Uterus (tissue), 4 donors: ENCODE results near the gene GMDS. TPM values are rescaled to one million over a fixed set of nuclear protein-coding genes. Genes with fewer than 3 reads are reported as not detected.

Experiments used
- DNase-seq, 2 donors: peaks; one replicate each; pipeline ENCODE4 v3.0.0-alpha.2; 2019 to 2020
- H3K27ac ChIP-seq, 2 donors: fragments of 200-600 bp; sonication (generic); 1 replicate in 1 of 2; 2 replicates in 1 of 2; pipeline ENCODE4 v1.5.1; 2016 to 2018
- H3K27me3 ChIP-seq, 2 donors: fragments of 200-600 bp; sonication (generic); one replicate each; pipeline ENCODE4 v1.5.1; 2018 to 2019; ENCODE audit warnings: control low read depth in 1 of 2
- H3K36me3 ChIP-seq, 2 donors: fragments of 200-600 bp; sonication (generic); one replicate each; pipeline ENCODE4 v1.5.1; 2019; ENCODE audit warnings: control low read depth in 1 of 2
- H3K4me1 ChIP-seq, 2 donors: fragments of 200-600 bp; sonication (generic); one replicate each; pipeline ENCODE4 v1.5.1; 2018 to 2019; ENCODE audit warnings: control low read depth in 1 of 2
- H3K4me3 ChIP-seq, 2 donors: fragments of 200-600 bp; sonication (generic); 1 replicate in 1 of 2; 2 replicates in 1 of 2; pipeline ENCODE4 v1.5.1; 2018 to 2019; ENCODE audit warnings: mild to moderate bottlenecking in 1 of 2
- H3K9me3 ChIP-seq, 2 donors: fragments of 200-600 bp; sonication (generic); one replicate each; pipeline ENCODE4 v1.5.1; 2019; ENCODE audit warnings: control low read depth in 1 of 2
- POLR2A ChIP-seq, 2 donors: fragments of 450-650 bp; IDR thresholded peaks; one replicate each; pipeline ENCODE4 v1.6.1; 2016; ENCODE audit warnings: antibody characterized with exemption in 2 of 2, mild to moderate bottlenecking in 1 of 2, moderate library complexity in 1 of 2
- intact Hi-C: fragments of 100-400 bp; cut with DNase I; formaldehyde crosslinking; loops from one replicate; pipeline ENCODE4 v1.15.1; 2023; ENCODE audit warnings: low total_unique reads
- total RNA-seq, 4 donors: library from RNA; depleted of rRNA in 3 of 4; stranded (reverse); fragments of >200 nt in 3 of 4; gene quantifications; one replicate each; pipeline versions ENCODE4 v1.1.0 to v1.2.4, GENCODE V29; 2014 to 2023
- TF ChIP-seq, protein P1 (sequence below), 4 experiments: fragments of 200-600 bp in 2 of 4; fragments of 450-650 bp in 2 of 4; sonication (generic) in 2 of 4; IDR thresholded peaks; one replicate each; pipeline ENCODE4 v1.5.1; 2016 to 2019; ENCODE audit warnings: antibody characterized with exemption in 4 of 4, mild to moderate bottlenecking in 2 of 4, moderate library complexity in 1 of 4
- donor health status: DM: yes; HTN: yes; CAD: no.

The GMDS gene
- total RNA-seq, 4 donors from 2014 or later, result 5.3 to 17.4 (median 12.9) TPM

GRCh38 chr6:2081155-2082138 lies 164.0 kb downstream of the GMDS start:
- intact Hi-C loops, result no loop called here
- no peak for TF ChIP-seq POLR2A (IDR thresholded peaks at IDR 0.05)
- TF ChIP-seq, protein P1, sequence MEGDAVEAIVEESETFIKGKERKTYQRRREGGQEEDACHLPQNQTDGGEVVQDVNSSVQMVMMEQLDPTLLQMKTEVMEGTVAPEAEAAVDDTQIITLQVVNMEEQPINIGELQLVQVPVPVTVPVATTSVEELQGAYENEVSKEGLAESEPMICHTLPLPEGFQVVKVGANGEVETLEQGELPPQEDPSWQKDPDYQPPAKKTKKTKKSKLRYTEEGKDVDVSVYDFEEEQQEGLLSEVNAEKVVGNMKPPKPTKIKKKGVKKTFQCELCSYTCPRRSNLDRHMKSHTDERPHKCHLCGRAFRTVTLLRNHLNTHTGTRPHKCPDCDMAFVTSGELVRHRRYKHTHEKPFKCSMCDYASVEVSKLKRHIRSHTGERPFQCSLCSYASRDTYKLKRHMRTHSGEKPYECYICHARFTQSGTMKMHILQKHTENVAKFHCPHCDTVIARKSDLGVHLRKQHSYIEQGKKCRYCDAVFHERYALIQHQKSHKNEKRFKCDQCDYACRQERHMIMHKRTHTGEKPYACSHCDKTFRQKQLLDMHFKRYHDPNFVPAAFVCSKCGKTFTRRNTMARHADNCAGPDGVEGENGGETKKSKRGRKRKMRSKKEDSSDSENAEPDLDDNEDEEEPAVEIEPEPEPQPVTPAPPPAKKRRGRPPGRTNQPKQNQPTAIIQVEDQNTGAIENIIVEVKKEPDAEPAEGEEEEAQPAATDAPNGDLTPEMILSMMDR (IDR thresholded peaks at IDR 0.05), result no peak
- no peaks in the 10 kb centered on the region for H3K27me3 ChIP-seq
- DNase-seq, result no peak
- no peaks in the 10 kb centered on the region for H3K36me3 ChIP-seq
- H3K9me3 ChIP-seq, result no peaks in the 10 kb centered on the region
- no peak overlapping the region for H3K27ac ChIP-seq
- no peak overlapping the region for H3K4me3 ChIP-seq
- no peaks in the 10 kb centered on the region for H3K4me1 ChIP-seq

DNA sequence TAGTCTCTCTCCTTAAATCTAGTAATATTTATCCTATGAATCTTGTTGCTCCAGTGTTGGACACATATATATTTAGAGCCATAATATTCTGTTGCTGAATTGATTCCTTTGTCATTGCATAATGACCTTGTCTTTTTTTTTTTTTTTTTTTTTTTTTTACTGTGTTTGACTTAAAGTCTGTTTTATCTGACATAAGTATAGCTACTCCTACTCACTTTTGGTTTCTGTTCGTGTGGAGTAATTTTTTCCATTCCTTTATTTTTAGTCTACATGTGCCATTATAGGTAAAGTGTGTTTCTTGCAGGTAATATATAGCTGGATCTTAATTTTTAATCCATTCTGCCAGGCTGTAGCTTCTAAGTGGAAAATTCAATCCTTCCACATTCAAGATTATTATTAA lies 166.5 kb downstream of the GMDS start:
- no peaks in the 10 kb centered on the region for H3K4me1 ChIP-seq
- no peak for TF ChIP-seq POLR2A (IDR thresholded peaks at IDR 0.05)
- TF ChIP-seq, protein P1 (IDR thresholded peaks at IDR 0.05), result no peak
- no peak overlapping the region for H3K4me3 ChIP-seq
- no peak for DNase-seq
- no peaks in the 10 kb centered on the region for H3K27me3 ChIP-seq
- H3K36me3 ChIP-seq, result no peaks in the 10 kb centered on the region
- no peak overlapping the region for H3K27ac ChIP-seq
- no peaks in the 10 kb centered on the region for H3K9me3 ChIP-seq
- intact Hi-C loops, result no loop called here

DNA sequence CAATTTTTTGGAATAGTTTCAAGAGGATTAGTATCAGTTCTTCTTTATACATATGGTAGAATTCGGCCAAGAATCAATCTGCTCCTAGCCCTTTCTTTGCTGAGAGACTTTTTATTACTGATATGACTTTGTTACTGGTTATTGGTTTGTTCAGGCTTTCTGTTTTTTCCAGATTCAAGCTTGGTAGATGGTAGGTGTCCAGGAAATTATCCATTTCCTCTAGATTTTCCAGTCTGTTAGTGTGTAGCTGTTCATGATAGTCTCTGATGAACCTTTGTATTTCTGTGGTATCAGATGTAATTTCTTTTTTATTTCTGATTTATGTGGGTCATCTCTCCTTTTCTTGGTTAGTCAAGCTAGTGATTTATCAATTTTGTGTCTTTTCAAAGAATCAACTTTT lies 167.6 kb downstream of the GMDS start:
- TF ChIP-seq, protein P1 (IDR thresholded peaks at IDR 0.05), result no peak
- no peak for TF ChIP-seq POLR2A (IDR thresholded peaks at IDR 0.05)
- H3K4me3 ChIP-seq, result no peak overlapping the region
- no peaks in the 10 kb centered on the region for H3K27me3 ChIP-seq
- no peaks in the 10 kb centered on the region for H3K9me3 ChIP-seq
- no peak overlapping the region for H3K27ac ChIP-seq
- H3K4me1 ChIP-seq, result no peaks in the 10 kb centered on the region
- no peaks in the 10 kb centered on the region for H3K36me3 ChIP-seq
- intact Hi-C loops, result no loop called here
- no peak for DNase-seq

- H3K4me3 ChIP-seq, result no peak overlapping the region
- intact Hi-C loops, result no loop called here
- TF ChIP-seq, protein P1 (IDR thresholded peaks at IDR 0.05), result no peak
- no peak for TF ChIP-seq POLR2A (IDR thresholded peaks at IDR 0.05)
- no peaks in the 10 kb centered on the region for H3K27me3 ChIP-seq
- no peaks in the 10 kb centered on the region for H3K4me1 ChIP-seq
- no peaks in the 10 kb centered on the region for H3K36me3 ChIP-seq
- no peak for DNase-seq
- no peaks in the 10 kb centered on the region for H3K9me3 ChIP-seq
- no peak overlapping the region for H3K27ac ChIP-seq
Measured at GRCh38 chr6:2073476-2073875, 171.9 kb downstream of the GMDS start.

DNA sequence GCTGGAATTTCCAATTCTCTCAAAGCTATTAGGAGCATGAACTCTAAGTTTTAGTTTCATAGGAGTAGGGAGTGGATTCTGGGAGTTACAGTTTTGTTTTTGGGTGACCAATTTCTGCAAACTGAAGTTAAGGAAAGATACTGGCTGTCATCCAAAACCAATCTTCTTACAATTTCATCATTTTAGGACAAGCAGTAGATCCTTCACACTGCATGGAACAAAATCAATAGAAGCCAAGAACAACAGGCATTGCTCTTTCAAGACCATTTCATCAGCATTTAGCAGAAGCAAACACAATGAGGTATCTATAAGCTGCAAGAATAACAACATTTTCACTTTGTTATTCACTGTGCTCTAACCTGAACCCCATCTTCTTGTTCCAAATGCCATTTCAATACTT lies 173.0 kb downstream of the GMDS start:
- intact Hi-C loops, result no loop called here
- no peak for DNase-seq
- no peaks in the 10 kb centered on the region for H3K4me1 ChIP-seq

More for the DNA sequence above, 173.0 kb downstream of the GMDS start:
- no peak overlapping the region for H3K27ac ChIP-seq
- no peaks in the 10 kb centered on the region for H3K36me3 ChIP-seq
- no peaks in the 10 kb centered on the region for H3K9me3 ChIP-seq
- no peak for TF ChIP-seq POLR2A (IDR thresholded peaks at IDR 0.05)
- TF ChIP-seq, protein P1 (IDR thresholded peaks at IDR 0.05), result no peak
- H3K4me3 ChIP-seq, result no peak overlapping the region
- no peaks in the 10 kb centered on the region for H3K27me3 ChIP-seq
